Lung (tissue), 12 donors: ENCODE results near the gene CD19. TPM values are rescaled to one million over a fixed set of nuclear protein-coding genes. Genes with fewer than 3 reads are reported as not detected.

Experiments
- ATAC-seq: fragments of 200-7000 bp; cut with Tn5 transposase; one replicate; pipeline ENCODE4 v1.9.1; 2020; ENCODE audit warnings: moderate number of reproducible peaks; ENCODE audit not compliant: insufficient read depth, low FRiP score
- DNase-seq, 3 donors: peaks; one replicate each; pipeline ENCODE4 v3.0.0-alpha.2; 2013 to 2017
- H3K27ac ChIP-seq, 2 donors: one replicate each; pipeline ENCODE4 v1.5.1; 2013; ENCODE audit warnings: mild to moderate bottlenecking in 2 of 2, moderate library complexity in 2 of 2, control low read depth in 1 of 2, inconsistent platforms in 1 of 2, low read depth in 1 of 2, low read length in 1 of 2
- H3K27me3 ChIP-seq, 3 donors: one replicate each; pipeline ENCODE4 v1.5.1; 2013; ENCODE audit warnings: low read length in 2 of 3; ENCODE audit not compliant: control insufficient read depth in 3 of 3, insufficient read depth in 3 of 3
- H3K36me3 ChIP-seq, 4 donors: one replicate each; pipeline ENCODE4 v1.5.1; 2013; ENCODE audit warnings: low read length in 4 of 4, mild to moderate bottlenecking in 1 of 4, moderate library complexity in 1 of 4; ENCODE audit not compliant: control insufficient read depth in 4 of 4, insufficient read depth in 4 of 4
- H3K4me1 ChIP-seq, 5 donors: one replicate each; pipeline ENCODE4 v1.5.1; 2013; ENCODE audit warnings: low read length in 5 of 5, mild to moderate bottlenecking in 2 of 5, moderate library complexity in 1 of 5; ENCODE audit not compliant: control insufficient read depth in 5 of 5, insufficient read depth in 5 of 5
- H3K4me3 ChIP-seq: one replicate; pipeline ENCODE4 v1.5.1; 2013; ENCODE audit warnings: mild to moderate bottlenecking, control low read depth, moderate library complexity
- H3K9ac ChIP-seq, 2 donors: one replicate each; pipeline ENCODE4 v1.5.1; 2013; ENCODE audit warnings: low read length in 2 of 2, control low read depth in 1 of 2; ENCODE audit not compliant: insufficient read depth in 1 of 2
- H3K9me3 ChIP-seq, 4 donors: one replicate each; pipeline ENCODE4 v1.5.1; 2013; ENCODE audit warnings: low read length in 3 of 4, mild to moderate bottlenecking in 1 of 4, moderate library complexity in 1 of 4; ENCODE audit not compliant: control insufficient read depth in 4 of 4, insufficient read depth in 3 of 4
- WGBS, 2 donors: extraction: QIAGEN DNeasy Blood & Tissue Kit; methylation state at CpG; one replicate each; pipeline ENCODE4 v1.1.7; 2013; 5-methylcytosine and 5-hydroxymethylcytosine counted together
- polyA plus RNA-seq, 2 donors: library from polyadenylated mRNA; stranded (reverse); fragments of 200-250 nt; gene quantifications; one replicate each; pipeline ENCODE4 v1.2.1, GENCODE V29; 2013
- total RNA-seq, 2 donors: library from RNA; depleted of rRNA in 1 of 2; stranded (reverse); fragments of >200 nt in 1 of 2; gene quantifications; one replicate each; pipeline ENCODE4 v1.2.1, GENCODE V29; 2014 to 2021
- TF ChIP-seq, protein P1 (sequence below): IDR thresholded peaks from 2 replicates; pipeline ENCODE4 v1.5.1; 2012; ENCODE audit warnings: mild to moderate bottlenecking; ENCODE audit errors: control extremely low read depth, extremely low read depth
- donor health status: control.
- donor health status: control.
- donor health status: Bipolar disorder and iron deficiency.
- donor health status: healthy.
- donor health status: DM: yes; HTN: yes; CAD: no.

CD19 gene
- total and polyA plus RNA-seq, 4 donors = 0.33 to 2.8 (median 1.2) TPM

DNA sequence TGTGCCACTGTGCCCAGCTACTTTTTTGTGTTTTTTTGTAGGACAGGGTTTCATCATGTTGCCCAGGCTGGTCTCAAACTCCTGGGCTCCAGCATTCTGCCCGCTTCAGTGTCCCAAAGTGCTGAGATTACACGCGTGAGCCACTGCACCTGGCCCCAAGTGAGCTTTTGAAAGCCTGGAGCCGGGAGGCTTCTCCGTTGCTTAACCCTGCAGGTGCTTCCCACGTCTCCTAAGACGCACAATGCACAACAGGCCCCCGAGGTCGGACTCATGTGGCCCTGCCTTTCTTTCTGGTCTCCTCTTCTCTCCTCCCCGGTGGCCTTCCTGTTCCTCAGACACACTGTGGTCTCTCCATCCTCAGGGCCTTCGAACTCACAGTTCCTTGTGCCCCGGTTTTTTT is 19.2 kb upstream of the CD19 start:
- ATAC-seq = no peak
- H3K4me3 ChIP-seq = no peak overlapping the region
- peaks cover 5 to 42% (median 13%) of the 10 kb centered on the region in 4 donors for H3K36me3 ChIP-seq
- no peak for DNase-seq
- 89 to 90% methylated on average over 12 of the region's 12 CpGs for WGBS, 2 donors
- TF ChIP-seq, protein P1, sequence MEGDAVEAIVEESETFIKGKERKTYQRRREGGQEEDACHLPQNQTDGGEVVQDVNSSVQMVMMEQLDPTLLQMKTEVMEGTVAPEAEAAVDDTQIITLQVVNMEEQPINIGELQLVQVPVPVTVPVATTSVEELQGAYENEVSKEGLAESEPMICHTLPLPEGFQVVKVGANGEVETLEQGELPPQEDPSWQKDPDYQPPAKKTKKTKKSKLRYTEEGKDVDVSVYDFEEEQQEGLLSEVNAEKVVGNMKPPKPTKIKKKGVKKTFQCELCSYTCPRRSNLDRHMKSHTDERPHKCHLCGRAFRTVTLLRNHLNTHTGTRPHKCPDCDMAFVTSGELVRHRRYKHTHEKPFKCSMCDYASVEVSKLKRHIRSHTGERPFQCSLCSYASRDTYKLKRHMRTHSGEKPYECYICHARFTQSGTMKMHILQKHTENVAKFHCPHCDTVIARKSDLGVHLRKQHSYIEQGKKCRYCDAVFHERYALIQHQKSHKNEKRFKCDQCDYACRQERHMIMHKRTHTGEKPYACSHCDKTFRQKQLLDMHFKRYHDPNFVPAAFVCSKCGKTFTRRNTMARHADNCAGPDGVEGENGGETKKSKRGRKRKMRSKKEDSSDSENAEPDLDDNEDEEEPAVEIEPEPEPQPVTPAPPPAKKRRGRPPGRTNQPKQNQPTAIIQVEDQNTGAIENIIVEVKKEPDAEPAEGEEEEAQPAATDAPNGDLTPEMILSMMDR = no peak
- no peaks in the 10 kb centered on the region for H3K4me1 ChIP-seq
- no peaks in the 10 kb centered on the region for H3K9me3 ChIP-seq
- no peak overlapping the region for H3K27ac ChIP-seq
- no peaks in the 10 kb centered on the region for H3K27me3 ChIP-seq
- no peak overlapping the region for H3K9ac ChIP-seq

DNA sequence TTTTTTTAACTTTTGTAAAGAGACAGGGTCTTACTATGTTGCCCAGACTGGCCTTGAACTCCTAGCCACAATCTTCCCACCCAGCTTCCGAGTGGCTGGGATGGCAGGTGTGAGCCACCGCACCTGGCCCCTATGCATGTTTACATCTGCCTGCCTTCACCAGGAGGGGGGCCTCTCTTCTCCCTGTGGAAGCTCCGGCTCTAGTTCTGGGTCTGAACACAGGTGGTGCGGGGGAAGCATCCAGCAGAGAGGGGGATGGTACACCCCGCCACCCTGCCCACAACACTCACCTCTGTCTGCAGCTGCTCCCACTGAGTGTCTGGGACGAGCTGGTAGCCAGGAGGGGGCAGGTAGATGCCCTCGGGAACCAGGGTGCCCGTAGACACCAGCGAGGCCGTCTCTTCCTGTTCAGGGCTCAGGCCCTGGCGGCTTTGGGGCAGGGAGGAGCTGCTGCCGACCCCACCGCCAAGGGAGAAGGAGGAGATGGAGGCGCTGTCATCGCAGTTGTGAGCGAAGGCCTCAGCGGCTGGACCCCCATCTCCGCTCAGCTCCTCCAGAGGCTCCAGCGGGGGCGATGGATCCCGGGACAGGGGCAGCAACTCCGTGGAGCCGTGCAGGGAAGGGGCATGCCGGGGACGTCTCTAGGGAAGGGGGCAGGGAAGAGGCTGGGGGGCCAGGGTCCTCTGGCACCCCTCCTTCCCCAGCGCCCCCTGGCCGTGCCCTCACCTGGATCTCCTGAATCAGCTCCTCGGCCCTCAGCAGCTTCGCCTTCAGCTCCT is 17.6 kb upstream of the CD19 start:
- ATAC-seq (no peak), DNase-seq (no peak)
- Histone ChIP-seq H3K36me3 (peaks cover 11 to 44% (median 12%) of the 10 kb centered on the region in 4 donors), H3K4me1 (no peaks in the 10 kb centered on the region), H3K9ac (no peak overlapping the region), H3K27me3 (no peaks in the 10 kb centered on the region), H3K9me3 (no peaks in the 10 kb centered on the region), H3K27ac (no peak overlapping the region), H3K4me3 (no peak overlapping the region)
- 94% methylated on average over 29 of the region's 29 CpGs for WGBS, 2 donors
- TF ChIP-seq, protein P1 = no peak

DNA sequence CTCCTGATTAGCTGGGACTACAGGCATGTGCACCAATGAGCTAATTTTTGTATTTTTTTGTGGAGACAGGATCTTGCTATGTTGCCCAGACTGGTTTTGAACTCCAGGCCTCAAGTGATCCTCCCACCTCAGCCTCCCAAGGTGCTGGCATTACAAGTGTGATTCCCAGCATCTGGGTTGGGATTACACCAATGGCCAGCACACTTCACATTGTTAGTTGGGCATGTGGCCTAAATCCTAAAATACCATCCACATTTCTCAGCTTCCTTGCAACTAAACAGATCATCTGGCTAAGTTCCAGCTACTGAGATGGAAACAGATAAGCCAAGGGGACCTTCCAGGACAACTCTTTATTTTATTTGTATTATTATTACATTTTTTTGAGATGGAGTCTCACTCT is 16.6 kb upstream of the CD19 start:
- no peak overlapping the region for H3K4me3 ChIP-seq
- H3K27me3 ChIP-seq = no peaks in the 10 kb centered on the region
- TF ChIP-seq, protein P1 = no peak
- H3K36me3 ChIP-seq = peaks cover 11 to 48% (median 14%) of the 10 kb centered on the region in 4 donors
- no peak overlapping the region for H3K9ac ChIP-seq
- H3K4me1 ChIP-seq = no peaks in the 10 kb centered on the region
- no peak overlapping the region for H3K27ac ChIP-seq
- no peaks in the 10 kb centered on the region for H3K9me3 ChIP-seq
- ATAC-seq (no peak), DNase-seq (no peak)
